GM18867 (cell line): ENCODE data around the gene TFIP11.

Experiments
- ATAC-seq: cut with Tn5 transposase; IDR thresholded peaks from one replicate; pipeline ENCODE4 v1.9.1; 2021; ENCODE audit warnings: mild to moderate bottlenecking, moderate library complexity; ENCODE audit not compliant: unreplicated experiment

The TFIP11 gene

DNA sequence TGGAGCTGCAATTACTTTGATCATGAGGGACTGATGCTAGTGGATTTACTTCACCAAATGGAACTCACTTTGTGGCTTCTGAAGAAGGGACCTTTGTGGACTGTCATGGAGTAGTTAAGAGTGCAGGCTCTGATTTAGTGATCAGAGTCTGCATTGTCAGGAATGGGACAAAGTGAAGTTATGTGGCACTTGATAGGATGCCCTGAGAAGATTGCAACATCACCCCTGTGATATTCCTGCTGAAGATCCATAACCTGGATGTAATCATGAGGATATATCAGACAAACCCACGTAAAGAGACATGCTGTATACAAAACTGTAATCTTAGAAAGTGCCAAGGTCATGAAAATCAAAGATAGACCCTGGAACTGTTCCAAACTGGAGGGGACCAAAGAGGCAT is 1.6 kb upstream of the TFIP11 start:
- no peak for ATAC-seq

DNA sequence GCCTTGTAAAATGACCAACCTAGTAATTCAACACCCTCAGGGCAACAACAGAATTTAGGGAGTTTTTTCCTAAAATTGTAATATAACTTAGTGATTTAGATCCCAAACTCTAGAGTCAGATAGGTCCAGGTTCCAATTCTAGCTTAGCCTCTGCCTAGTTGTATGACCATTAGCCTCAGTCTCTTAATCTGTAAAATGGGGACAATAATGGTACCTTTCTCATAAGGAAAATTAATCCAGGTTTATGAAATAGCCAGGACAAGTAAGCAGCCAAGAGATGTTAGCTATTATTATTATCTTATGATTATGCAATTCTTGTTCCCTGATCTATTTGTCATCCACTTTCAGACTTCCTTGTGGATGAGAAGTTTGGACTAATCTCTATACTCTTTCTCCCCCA is 4.1 kb downstream of the TFIP11 start:
- ATAC-seq: no peak

DNA sequence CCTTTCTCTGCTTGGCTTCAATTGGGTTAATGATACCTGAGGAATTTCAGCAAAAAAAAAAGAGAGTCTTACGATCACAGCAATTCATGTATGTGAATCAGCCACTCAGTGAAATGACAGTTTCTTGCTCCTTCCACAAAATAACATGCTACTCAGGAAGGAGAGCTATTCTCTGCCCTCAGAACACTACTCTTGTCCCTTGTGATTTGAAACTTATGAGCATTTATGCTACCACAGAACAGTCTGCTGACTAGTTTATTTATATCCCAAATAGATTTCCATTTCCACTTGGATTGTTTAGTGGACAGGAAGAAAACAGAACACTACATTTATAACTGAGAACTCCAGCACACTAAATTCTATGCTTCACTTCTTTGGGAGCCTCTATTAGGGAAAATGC is 8.5 kb downstream of the TFIP11 start:
- no peak for ATAC-seq

DNA sequence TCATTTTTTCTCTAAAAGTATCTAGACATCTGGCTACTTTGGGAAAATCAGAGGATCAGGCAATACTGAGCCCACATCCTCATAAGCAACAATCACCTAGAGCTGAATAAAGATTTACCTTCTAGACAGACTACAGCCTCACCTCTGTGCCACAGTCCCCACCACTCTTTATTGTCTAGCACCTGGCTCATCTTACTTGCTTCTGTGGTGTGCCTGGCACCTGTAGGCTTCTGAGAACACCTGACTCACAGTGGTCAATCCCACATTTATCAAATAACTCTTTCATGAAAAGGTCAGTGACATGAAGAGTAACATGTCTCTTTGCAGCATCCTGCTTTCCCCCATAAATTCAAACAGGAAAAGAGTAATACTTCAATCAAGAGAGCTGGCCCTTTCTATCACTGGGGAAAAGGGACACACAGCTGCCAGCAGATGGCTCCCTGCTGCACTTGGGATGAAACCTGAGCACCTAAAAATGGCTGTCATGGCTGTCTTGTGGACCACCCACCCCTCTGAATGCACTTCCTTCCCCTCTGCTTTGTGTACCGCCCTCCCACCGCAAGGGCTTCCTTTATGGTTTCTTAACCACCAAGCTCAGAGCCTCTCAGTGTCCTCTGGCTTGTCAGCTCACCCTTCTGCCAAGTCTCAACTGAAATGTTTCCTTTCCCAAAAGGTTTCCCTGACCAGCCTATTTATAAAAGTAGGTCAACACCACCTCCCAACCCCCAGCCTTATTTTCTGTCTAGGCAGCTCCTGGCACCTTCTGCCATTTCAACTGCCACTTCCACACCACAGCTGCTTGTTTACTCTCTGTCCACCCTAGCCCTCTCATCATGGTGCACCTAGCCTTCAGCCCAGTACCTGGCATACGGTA is 9.3 kb downstream of the TFIP11 start:
- no peak for ATAC-seq

DNA sequence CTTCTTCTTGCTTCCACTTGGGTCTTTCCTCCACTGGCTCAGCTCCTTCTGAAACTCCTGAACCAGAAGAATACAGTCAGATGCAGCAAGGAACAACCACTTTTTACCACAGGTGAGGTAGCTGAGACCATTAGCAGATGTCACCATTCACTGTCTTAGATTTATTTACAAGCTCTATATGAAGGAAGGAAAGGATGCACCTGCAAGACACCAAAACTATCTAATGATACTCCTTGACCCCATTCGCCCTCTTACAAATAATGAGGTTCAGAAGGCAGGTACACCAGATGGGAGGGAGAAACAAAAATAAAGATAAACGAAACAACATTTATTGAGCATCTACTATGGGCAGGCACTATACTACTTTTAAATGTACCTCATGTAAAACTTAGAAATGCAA is 10.3 kb downstream of the TFIP11 start:
- no peak for ATAC-seq

DNA sequence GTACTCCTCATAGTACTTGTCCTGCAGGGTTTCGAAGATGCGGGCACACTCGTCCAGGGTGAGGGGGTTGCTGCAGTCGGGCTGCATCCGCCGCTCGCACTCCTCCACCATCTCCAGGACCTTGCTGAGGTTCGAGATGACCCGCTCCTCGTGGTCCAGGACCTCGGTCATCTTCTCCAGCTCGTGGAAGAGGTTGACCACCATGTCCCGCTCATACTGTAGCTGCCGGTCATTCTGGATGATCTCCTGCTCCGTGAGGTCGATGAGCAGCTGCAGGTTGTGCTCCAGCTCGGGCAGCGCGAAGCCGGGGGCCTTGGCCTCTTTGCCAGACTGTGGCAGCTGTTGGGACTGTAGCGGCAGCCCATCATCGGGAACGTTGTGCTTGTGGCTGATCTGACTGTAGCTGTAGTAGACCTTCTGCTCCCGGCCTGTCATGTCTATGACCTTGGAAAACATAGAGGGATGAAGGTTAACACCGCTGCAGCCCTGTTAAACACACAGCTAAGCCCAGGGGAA is 13.0 kb downstream of the TFIP11 start:
- no peak for ATAC-seq

DNA sequence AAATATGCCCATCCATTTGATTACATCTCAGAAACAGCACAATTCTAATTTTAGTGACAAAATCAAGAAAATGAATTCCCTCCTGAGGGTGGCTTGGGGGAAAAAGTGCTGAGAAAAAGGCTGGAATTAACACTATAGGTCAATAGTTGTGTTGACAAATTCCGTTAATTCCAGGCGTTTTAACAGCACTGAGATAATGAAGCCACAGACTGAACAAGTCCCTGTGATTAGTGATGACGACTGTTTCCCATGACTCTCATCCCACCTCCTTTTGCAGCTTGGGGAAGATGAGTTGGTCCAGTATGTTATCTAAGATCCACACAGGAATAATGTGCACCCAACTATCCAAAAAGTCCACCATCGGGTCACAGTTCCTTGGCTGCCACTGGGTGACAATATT is 15.8 kb downstream of the TFIP11 start:
- ATAC-seq: no peak

DNA sequence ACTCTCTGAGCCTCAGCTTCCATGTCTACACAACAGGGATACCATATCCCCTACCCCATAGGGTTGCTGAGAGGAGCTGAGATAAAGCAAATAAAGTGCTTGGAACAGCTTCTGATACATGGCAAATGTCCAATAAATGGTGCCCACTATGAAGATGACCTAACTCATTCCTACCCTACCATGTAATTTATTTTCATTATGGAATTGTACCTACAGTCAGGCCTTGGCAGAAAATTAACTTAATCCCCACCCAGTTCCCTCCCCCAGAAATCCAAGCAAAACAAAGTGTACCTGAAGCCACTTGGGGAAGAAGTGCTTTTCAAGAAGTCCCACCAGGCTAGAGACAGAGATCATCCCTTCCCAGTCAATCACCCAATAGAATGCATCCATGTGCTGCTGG is 17.8 kb downstream of the TFIP11 start:
- no peak for ATAC-seq

DNA sequence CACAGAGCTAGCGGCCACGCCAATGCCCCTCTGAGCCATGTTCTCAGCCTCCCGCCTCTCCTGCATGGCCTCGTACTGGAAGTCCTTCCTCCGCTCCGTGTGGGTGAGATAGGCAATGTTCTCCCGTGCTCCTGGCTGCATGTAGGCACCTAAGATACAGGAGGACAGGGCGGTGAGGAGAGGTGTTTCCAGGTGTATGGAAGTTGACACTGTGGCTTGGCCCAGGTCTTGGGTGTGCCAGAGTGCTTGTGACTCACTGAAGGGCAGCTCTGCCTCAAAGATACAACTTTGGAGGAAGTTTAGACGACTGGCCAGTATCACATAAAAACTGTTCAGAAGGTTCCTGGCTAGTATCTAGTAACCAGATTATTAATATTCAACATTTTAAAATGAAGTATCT is 20.1 kb downstream of the TFIP11 start:
- ATAC-seq: no peak

DNA sequence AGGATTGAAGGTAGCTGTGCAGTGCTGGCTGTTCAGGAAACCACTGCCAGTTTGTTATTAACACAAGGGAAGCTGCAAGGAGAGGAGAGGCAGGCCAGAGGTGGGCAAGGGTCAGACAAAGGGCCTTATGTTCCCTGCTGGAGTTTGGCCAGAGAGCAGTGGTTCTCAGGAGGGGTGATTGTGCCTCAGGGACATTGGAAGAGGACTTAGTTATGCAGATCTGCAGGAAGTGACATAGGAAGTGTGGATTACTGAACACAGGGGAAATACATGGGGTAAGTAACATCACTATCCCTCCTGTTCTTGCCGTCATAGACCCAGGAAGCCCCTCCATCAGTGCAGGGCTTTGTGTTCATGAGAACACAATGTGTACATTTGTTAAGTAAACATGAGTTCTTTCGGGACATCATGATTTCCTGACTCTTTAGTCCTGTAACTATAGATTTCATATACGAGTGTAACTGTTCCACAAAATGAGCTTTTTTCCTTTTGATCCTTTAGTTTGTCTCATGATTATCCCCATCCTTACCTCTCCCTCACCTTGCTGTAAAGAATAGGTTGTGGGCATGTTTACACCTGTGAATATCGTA is 22.7 kb downstream of the TFIP11 start:
- no peak for ATAC-seq

DNA sequence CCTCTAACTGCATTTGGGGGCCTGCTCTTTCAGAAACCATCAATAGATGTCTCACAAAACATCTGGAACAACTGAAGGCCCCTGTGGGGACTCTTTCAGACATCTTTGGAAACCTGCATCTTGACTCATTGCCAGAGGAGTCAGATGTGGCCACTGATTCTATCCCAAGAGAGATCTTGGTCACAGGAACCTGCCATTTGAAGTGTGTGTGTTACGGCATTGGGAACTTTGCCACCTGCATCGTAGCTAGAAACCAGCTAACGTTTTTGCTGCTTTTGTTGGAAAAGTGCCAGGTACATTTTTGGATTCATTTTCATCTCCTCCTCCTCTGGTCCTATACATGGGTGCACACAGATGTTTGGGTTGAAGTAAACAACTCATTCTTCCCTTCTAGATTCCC is 24.3 kb downstream of the TFIP11 start:
- no peak for ATAC-seq

DNA sequence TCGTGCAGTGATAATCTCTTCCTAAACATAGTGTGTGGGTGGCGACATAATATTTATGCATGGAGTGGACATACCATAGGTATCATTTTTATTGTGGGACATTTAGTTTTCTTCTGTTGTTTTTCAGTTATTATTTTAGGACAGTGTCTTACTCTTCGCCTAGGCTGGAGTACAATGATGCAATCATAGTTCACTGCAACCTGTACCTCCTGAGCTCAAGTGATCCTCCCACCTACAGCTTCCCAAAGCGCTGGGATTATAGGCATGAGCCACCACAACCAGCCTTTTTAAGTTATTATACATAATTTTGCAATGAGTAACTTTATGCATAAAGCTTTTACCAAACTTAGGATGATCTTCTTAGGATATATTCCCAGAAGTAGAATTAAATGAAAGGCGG is 25.9 kb downstream of the TFIP11 start:
- ATAC-seq: no peak

DNA sequence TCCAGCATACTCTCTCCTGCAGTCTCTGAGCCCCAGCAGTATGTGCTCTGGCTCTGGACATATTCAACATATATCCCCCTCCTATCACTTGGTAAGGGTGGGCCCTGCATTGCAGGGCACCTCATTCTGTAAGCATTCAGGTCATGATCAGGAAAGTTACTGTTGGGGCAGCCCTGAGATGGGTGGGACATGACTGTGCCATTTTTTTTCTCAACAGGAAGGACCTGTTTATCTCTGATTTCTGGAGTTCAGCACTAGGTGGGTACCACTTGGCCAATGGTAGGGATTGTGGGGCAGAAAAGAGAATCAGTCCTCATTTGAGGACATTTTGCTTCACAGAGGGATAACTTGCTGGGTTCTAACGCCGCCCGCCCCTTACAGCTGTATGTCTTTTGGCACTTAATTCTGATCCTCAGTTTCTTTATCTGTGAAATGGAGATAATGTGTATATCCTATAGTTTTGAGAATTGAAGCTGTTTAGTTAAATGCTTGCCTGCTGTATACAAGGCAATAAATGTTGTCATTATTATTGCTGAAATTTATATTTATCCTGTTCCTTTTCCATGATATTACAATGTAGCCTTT is 26.4 kb downstream of the TFIP11 start:
- ATAC-seq: no peak

DNA sequence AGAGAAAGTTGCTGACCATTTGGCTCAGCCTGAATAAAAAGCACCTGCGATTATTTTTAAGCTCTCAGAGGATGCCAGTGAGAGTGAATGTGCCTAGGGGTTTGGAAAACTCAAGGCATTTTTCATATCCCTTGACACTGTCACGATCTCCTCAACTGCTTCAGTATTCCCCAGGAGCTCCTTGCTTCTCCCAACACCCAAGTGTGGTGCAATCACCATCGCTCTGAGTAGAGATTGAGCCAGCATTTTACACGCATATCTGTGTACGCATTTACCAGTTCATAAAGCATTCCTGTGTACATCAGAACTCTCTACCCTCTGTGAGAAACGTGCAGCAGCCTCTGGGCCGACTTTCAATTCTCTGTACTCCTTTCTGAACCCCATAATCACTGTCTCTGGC is 27.3 kb downstream of the TFIP11 start:
- no peak for ATAC-seq

DNA sequence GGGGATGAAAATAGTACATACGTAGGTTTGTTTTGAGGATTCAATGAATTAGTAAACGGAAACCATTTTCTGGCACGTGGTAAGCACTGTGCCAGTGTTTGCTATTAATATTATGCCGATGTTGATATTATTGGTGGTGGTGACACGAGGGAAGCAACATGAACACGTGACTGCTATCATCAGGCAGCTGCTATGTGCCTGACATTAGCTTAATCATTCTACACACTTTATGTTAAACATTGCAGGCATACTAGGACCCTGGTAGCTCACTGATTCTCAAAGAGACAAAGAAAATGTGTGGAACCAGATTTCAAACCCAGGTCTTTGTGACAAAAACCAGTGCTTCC is 27.9 kb downstream of the TFIP11 start:
- ATAC-seq: no peak

DNA sequence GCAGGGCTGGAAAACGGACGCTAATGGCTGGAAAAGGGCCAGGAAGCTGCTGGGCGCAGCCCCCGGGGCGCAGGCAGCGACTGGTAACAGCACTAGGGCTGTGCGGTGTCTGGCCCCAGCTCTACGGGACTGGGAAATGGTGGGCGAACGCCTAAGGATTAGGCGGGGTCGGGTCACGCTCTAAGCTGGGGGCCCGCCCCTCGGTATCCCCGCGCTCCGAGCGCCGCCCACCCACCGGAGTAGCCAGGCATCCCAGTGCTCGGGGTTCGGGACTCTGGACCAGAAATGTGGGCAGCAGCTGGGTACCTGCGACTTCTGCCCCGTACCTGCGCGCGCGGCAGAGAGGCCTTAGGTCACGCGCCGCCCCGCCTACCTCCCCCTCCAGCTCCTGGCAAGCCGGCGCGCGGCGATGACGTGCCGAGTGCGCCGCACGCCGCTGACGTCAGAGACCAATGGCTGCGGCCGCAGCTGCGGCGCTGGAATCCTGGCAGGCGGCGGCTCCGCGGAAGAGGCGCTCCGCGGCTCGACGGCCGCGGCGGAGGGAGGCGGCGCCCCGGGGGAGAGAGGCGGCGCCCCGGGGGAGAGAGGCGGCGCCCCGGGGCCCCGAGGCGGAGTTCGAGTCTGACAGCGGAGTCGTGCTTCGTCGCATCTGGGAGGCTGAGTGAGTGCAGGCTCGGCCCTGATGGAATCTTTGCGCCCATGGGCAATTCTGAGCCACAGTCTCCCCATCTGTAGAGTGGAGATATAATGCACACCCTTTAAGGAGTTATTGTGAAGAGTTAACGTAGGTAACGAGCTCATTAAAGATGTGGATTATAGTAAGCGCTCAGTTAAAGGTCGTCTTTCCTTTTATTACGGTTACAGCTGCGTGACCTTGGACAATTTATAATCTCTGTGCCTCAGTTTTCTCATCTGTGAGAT is 28.6 kb downstream of the TFIP11 start, which contains the start of the genes HPS4 and SRRD:
Gene HPS4 (minus strand): TSS at position 345 of the 921 bp plus-strand sequence. CDS start 2,021 bp downstream, outside the sequence.
Gene SRRD (plus strand): TSS at position 439 of the 921 bp plus-strand sequence. CDS start 14 bp downstream, at position 453.
- peak; percentile 69 for ATAC-seq

DNA sequence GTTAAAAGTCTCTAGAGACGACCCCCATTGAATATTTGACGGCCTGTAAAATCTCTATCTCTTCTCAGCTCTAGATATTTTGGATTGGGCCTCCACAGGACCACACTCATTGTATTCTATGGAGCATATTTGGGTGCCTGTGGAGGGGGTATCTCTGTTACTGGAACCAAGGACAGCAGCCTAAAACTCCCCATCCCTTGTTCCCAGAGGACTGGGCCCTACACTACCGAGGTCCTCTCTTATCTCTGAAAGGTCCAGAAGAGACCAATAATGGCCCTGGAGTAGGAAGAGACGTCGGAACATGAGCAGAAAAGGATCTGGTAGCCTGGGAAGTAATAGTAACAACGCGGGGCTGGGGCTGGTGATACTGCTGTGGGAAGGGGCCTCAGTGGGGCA is 29.2 kb downstream of the TFIP11 start:
- ATAC-seq: no peak

DNA sequence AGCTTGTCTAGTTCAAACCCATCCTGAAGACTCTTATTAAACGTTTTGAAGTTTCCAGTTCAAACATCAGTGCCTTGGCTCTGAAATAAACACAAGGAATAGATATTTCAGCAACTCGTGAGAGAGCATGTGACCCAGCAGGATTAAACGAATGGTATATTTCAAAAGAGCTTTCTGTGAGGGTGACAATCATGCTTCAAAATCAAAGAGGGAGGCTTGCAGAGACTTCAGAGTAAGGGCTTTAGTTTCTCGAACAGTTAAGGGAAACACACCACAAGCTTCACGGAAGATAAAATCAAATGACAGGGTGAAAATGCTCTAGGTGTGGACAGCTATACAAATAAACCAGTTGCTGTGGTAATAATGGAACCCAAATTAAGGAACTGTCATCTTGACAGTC is 30.1 kb downstream of the TFIP11 start:
- no peak for ATAC-seq

DNA sequence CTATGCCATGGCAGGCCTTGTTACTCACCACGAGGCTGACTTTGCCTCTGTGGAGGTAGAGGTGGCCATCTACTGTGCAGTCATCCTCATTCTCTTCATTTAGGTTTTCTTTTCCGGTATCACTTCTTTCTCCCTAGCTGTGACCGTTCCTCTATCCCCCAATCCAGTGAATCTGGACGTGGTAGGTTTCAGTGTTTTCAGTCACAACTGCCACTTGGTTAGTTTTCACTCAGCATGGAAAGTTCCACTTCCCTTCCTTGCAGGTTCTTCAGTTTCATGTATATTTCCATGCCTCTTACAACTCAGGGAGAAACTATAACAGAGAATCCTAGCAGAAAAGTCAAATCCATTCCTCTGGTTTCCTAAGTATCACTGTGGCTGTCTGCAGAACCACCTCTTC is 30.6 kb downstream of the TFIP11 start:
- no peak for ATAC-seq

DNA sequence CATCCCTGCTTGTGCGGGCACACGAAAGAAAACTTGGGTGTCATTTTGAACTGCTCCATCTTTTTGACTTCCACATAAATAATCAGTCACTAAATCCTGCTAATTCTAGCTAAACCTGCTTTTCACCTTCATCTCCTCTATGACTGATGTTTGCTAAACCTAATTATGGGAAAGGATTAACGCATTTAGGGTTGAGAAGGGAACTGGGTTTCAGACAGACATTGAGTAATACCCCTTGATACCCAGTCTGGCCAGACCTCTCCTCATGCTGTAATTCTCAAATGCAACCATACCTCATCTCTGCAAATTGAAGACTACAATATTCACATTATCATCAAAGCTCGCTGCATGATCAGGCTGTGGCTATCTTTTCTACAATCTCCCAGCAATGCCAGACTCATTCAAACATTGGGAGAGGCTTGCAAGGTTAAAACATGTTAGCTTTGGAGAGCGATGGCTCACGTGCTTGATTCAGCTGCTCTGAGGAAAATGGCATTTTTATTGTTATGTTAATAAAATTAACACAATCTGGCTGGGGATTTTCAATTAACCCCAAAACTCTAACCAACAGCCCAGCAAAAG is 31.1 kb downstream of the TFIP11 start:
- no peak for ATAC-seq

DNA sequence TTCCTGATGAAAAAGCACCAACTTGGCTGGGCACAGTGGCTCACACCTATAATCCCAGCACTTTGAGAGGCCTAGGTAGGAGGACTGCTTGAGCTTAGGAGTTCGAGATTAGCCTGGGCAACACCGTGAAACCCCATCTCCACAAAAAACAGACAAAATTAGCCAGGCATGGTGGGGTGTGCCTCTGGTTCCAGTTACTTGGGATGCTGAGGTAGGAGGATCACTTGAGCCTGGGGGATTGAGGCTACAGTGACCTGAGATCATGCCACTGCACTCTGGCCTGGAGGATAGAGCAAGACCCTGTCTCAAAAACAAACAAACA is 31.7 kb downstream of the TFIP11 start:
- no peak for ATAC-seq
